AG08395 (cell line): ENCODE measurements around the gene FOXP3.
"Not testable (repeated sequence)": the region's sequence is repeated elsewhere in the genome, so short reads cannot be mapped to it uniquely, and the experiment has no call there.

Experiments
- DNase-seq: peaks from one replicate; pipeline ENCODE4 v3.0.0; 2012; ENCODE audit warnings: mixed read lengths, low spot score

Gene FOXP3

GRCh38 chrX:49264460-49264859 is at the start of gene FOXP3:
TSS of gene FOXP3 (minus strand) at chrX:49264710. CDS start at chrX:49258505, 6,205 bp downstream.
- no peak for DNase-seq

GRCh38 chrX:49312176-49312575 is 47.7 kb upstream of the FOXP3 start:
- no peak for DNase-seq

- DNase-seq: no peak
Measured at GRCh38 chrX:49310371-49310770, 45.9 kb upstream of the FOXP3 start.

- DNase-seq: no peak
Measured at GRCh38 chrX:49309401-49309981, 45.0 kb upstream of the FOXP3 start.

- DNase-seq: peak; percentile 7
Measured at GRCh38 chrX:49308604-49309269, 44.2 kb upstream of the FOXP3 start.

GRCh38 chrX:49307775-49308174 is 43.3 kb upstream of the FOXP3 start:
- not testable (repeated sequence) for DNase-seq

- DNase-seq: no peak
Measured at GRCh38 chrX:49303346-49303745, 38.8 kb upstream of the FOXP3 start, which contains the start of gene GAGE10. TSS of gene GAGE10 (plus strand) at chrX:49303646. CDS start at chrX:49304860, 1,214 bp downstream.

- no peak for DNase-seq
Measured at GRCh38 chrX:49300703-49301102, 36.2 kb upstream of the FOXP3 start.

GRCh38 chrX:49299293-49299692 is 34.8 kb upstream of the FOXP3 start:
- DNase-seq: not testable (repeated sequence)

GRCh38 chrX:49292400-49293362 is 28.2 kb upstream of the FOXP3 start:
- DNase-seq: no peak

- DNase-seq: peak; percentile 43
Measured at GRCh38 chrX:49291615-49292337, 27.3 kb upstream of the FOXP3 start.

GRCh38 chrX:49290215-49290614 is 25.7 kb upstream of the FOXP3 start:
- no peak for DNase-seq

- DNase-seq: no peak
Measured at GRCh38 chrX:49287665-49288064, 23.2 kb upstream of the FOXP3 start.

- DNase-seq: no peak
Measured at GRCh38 chrX:49286581-49286980, 22.1 kb upstream of the FOXP3 start.

- no peak for DNase-seq
Measured at GRCh38 chrX:49286136-49286535, 21.6 kb upstream of the FOXP3 start.

GRCh38 chrX:49284212-49284611 is 19.7 kb upstream of the FOXP3 start:
- no peak for DNase-seq

GRCh38 chrX:49282647-49283011 is 18.1 kb upstream of the FOXP3 start:
- DNase-seq: no peak

GRCh38 chrX:49278081-49278480 is 13.6 kb upstream of the FOXP3 start:
- DNase-seq: no peak

GRCh38 chrX:49277535-49277830 is 13.0 kb upstream of the FOXP3 start:
- no peak for DNase-seq

- no peak for DNase-seq
Measured at GRCh38 chrX:49276671-49277534, 12.4 kb upstream of the FOXP3 start.

- no peak for DNase-seq
Measured at GRCh38 chrX:49276207-49276606, 11.7 kb upstream of the FOXP3 start.
